Ammon's horn (tissue), 1 donor: ENCODE data around the gene FGFR2.

Source experiments
- DNase-seq: peaks from one replicate; pipeline ENCODE4 v3.0.0-alpha.2; 2016; ENCODE audit warnings: low spot score

Gene FGFR2

DNA sequence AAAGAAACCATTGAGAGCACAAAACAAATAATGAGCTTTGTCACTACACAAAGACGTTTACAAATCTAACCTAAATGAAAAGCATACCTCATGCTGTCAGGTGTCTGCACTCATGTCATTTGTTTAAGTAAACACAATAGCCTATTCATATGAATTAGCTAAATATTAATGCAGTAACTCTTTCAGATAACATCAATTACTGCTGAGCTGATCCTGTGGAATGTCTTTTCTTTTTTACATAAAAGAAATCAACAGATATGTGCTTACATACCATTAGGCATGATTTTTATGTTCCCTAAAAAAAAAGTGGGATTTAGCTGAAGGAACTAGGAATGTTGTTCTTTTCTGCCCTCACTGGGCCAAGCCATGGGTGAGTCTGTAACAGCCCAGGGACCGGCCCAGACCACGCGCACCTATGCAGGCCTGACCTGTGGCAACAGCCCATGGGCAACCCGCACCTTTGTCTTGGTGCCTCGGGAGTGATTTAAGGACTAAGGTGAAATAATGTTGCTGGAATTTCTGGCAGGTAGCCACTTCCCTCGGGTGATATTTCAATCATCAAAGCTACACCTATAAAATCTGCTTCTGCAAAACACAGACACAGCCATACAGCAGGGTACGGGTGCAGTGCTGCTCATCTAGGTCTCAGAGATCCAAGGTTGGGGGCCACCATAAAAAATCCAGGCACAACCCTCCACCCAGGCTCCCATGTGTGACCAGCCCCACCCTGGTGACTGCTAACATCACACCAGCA, 44.6 kb downstream of the FGFR2 start:
- DNase-seq: no peak

DNA sequence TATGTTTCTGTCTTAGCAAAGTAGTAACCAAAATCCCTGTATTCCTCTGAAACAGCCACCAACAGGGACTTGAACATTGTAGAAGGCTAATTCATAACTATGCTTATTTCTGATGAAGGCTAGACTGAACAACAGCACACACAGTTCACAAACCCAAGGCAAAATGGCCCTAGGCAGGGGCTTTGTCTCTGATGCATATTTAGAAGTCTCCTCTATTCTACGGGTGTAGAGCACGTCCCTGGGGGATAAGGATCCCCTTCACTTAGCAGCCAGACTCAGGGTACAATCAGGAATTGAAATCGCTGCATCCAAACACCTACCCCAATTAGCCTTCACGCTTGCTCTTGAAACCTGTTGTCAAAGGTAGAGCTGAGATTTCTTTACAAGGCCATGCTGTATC, 45.5 kb downstream of the FGFR2 start:
- DNase-seq: no peak

DNA sequence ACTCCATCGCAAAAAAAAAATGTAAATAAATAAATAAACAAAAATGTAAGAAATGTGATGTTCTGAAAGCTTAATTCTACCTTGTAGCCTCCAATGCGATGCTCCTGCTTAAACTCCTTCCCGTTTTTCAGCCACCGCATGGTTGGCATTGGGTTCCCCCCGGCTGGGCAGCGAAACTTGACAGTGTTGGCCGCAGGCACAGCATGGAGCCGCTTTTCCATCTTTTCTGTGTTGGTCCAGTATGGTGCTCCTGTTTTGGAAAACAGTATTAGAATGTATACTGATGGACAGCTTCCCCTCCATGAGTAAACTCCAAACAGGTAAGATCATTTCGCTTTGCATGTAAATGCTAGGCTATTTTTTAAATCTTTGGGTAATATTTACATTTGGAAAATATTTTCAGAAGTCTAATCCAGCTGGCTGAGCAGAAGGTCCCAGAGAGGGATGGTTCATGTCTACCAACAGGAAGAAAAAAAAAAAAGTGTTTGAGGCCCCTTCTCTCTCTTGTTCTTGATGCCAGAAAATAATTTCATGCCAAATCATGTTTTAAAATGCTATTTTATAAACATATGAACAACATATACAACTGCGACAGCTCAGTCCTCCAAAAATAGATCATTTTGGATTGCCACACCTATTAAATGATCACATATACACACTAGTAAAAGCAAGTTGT, 46.9 kb downstream of the FGFR2 start:
- no peak for DNase-seq

DNA sequence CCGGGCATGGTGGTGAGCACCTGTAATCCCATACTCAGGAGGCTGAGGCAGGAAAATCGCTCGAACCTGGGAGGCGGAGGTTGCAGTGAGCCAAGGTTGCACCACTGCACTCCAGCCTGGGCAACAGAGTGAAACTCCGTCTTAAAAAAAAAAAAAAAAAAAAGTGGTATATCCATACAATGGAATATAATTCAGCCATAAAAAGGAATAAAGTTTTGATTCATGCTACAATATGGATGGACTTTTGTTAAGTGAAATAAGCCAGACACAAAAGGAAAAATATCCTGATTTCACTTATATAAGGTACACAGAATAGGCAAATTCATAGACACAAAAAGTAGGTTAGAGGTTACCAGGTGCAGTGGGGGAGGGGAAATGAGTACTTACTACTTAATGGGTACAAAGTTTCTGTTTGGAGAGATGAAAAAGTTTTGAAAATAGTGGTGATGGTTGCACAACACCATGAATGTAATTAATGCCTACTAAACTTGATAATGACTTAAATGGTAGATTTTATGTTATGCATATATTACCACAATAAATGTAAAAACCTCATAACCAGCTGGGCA, 53.9 kb downstream of the FGFR2 start:
- no peak for DNase-seq

DNA sequence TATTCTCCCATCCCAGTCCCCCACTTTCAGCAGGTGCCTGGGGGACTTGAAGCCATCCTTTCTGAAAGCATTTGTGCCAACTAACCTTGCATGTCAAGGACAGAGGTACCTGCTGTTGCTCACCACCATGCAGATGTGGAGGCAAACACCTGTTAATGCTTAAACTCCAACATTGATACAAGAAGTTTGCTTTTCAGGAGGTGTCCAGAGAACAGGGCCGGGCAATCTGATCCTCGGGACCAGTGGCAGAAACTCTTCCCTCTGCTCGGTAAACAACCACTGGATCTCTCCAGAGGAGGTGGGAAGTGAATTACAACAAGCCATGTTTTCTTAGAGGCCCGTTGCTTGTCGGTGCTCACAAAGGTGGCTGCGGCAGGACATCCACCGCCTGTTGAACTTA, 54.7 kb downstream of the FGFR2 start:
- no peak for DNase-seq

DNA sequence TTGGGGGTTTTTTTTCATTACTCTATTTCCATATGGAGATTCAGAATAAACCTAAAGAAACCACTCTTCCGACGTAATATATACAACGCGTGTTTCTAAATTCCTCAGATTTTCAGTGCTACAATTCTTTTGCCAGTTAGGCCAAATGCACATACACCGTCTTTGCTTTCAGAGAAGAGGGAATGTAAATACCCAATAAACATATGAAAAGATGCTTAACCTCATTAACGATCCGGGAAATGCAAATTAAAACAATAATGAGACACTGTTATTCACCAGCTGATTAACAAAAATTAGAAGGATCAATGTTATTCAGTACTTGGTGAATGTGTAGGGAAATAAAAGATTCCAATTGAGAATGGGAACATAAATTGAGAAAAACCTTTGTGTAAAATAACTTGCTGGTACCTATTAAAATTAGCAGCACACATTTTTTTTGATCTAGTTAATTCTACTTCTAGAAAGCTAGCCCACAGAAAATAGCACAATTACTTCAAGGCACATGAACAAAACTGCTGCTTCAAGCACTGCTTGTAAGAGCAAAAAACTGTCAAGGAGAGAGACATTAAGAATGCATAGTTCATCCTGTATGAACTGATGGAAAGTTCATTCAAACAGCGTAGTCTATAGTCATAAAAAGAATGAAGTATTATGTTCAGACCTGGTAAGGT, 56.7 kb downstream of the FGFR2 start:
- no peak for DNase-seq

DNA sequence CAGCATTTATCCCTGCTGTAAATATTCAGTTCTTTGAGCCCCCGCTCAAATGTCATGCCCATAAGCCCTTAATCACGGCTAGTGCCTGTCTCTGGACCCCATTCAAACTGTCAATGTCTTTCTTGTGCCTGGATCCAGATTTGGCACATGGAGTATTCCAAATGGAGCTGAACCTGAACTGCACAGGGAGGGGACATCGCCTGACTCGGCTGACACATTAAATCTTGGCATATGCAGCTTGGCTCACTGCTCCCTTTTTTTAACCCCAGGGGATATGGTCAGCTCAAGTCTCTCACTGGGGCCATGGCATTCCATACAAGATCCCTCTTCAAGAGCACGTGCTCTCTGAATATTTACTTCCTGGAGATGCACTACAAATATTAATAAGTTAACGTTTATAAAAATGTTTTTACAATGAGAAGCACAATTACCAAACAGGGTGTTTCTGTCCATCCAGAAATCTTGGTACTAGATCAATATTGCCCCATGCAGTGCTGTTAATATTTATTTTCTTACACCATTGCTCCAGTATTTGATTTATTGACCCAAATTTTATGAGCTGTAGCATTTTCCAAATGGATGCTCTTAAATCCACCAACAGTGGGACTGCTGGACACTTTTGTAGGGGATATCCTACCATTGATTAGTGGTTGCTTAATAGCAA, 57.4 kb downstream of the FGFR2 start:
- DNase-seq: no peak

DNA sequence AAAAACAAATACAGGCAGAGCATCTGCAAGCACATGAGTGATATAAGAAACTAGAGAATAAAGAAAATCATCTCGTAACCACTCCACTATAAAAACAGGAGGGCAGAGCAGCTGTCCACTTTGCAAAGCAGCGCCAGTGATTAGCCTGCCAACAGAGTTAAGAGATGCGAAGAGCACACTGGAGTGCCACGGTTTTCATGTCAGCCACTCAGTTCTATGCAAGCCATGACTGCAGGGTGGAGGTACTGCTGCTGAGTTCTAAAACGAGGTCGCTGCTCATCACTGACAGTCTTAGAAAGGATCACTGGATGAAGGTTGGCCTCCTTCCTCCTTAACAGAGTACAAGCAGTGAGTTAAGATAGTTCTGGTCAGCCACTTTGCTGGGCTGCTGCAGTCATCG, 58.5 kb downstream of the FGFR2 start:
- DNase-seq: peak; percentile 66

DNA sequence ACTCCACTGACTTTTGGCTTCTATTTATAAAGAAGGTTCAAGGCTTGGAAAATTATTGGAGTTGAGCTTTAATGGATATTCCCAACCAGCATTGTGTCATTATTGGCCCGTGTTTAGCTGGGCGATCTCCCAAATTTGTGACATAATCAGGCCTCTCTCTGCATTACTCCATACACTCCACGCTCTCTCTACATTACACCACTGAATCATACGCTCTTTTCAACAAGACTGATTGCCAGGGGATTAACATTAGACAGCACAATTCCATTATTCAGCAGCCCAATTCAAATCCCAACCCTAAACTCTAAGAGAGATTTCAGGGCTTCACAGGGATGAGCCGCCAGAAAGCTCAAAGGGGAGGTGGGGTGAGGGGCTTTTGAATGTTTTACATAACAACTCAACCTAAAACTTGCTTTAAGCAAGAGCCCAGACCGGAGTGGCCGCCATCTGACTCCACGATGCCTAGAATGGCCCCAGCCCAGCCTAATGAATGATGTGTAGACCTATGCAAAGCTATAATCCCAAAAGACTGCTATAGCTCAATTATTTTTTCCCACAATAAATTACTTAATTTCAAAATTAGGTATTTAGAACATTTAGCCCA, 61.8 kb downstream of the FGFR2 start:
- peak; percentile 84 for DNase-seq

DNA sequence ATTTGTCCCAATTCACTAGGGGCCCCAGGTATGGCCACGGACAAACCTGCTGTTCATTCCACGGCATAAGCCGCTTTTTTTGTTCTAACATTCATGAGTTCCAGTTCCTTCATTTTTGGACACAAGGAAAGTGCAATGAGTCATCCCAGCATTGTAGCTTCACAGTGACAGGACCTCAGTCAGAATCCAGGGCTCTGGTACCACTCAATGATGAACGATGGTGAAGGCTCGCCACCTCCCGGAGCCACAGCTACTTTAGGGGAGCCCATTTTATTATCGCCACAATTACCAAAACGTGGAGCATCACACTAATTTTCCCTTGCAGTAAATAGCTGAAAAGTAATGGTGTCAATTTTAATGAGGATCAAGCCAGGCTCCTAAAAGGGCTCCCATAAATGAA, 62.9 kb downstream of the FGFR2 start:
- no peak for DNase-seq

DNA sequence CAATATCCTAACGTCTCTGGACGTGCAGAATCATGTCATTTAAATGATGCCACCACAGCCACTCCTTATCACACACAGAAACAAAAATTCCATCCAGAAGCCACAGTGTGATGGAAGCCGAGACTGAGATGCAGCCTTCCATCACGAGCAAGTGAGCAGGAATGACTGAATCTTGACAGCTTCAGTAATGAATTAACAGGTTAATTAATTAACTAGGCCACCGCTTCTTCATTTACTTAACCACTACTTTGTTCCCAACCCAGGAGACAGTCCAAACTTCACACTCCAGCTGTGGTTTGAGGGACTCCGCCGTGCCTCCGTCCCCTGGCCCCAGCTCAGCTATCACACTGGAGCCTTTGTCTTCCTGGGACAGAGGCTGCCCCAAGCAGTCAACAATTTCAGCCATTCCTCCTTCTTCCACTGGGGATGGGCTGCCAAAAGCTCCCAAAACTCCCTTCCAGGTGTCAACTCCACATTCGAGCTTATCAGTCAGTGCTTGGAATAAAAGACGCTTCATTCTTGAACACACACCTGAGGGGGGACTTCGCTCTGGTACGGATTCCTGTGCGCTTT, 65.9 kb downstream of the FGFR2 start:
- peak; percentile 84 for DNase-seq

DNA sequence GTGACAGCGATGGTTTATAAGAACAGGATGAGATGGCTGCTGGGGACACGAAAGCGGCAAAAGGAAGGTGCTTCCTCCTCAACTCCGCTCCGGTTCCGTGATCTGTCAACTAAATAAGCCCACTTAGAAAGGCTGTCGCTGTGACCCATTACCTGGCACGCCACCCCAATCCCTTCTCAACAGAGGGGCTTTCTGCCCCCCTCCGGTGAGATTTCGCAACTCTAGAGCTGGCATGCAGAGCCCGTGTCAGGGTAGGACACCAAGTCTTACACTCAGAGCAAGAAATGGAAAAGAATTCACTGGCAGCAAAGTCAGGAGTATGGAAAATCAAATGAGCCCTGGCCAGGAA, 66.4 kb downstream of the FGFR2 start:
- no peak for DNase-seq

DNA sequence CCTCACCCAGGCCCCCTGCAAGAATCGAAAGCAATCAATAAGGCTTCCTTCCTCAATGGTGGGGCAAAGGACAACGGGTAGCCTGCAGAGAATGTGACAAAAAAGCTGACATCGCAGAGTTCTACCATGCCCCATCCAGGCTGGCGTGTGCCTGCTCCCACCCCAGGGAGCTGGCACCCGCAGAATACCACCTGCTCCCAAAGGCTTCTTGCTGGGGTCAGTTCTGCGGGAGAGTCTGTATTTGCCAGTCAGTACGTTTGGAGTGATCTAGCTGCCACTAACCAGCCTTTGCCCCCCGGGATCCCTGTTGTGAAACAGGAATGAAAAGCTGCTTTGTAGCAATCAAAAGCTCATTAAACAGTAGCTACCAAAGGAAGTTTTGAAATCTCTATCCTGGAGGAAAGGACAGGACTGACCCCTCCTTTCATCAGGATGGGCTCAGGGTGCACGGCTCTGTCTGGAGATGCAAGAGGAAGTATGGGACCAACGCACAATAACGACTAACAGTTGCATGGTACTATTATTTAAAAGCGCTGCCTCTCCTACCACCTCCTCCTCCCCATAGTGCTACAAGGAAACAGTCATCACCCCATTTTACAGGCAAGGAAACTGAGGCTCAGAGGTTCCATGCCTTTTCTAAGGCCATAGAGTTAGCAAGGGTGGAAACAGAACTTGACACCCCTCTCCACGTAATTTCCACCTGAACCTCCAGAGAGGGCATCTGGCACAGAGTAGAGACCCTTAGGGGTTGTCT, 67.0 kb downstream of the FGFR2 start:
- no peak for DNase-seq

DNA sequence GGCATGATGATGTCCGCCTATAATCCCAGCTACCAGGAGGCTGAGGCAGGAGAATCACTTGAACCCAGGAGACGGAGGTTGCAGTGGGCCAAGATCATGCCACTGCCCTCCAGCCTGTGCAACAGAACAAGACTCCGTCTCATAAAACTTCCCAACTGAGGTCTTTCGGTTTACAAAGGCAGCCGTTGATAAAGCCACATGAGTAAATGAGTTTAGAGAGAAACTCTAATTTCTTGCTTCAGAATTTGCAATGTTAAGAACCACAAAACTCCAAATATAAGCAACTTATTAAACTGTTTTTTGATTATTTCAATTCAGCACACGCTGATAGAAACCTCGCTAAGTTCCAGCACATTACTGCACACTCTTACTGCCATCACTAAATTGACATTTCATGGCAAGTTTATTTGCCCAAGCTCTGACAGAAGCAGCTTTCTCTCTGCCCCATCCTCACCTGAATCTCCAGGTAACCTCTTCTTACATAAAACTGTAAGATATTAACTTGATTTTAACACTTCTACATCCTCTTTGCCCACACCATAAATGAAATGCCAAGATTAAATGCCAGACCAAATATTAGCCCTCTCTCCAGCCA, 67.7 kb downstream of the FGFR2 start:
- DNase-seq: no peak

DNA sequence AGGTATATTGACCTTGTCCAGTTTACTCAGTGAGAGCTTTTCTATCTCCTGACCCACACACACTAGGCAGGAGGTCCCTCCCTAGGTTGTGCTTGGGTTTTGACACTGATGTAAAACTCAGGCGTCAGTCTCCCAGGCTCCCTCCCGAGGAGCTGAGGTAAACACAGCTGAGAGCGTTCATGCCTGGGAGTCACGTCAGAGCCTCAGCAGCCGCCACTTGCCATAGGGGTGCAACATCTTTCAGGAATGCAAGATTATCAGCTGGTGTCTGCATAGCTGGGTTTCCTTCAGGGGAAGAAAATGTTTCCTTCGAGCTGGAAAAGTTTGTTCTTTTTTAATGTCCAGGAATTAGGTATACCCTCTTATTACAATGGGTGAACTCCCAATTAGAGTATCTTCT, 70.6 kb downstream of the FGFR2 start:
- DNase-seq: no peak

DNA sequence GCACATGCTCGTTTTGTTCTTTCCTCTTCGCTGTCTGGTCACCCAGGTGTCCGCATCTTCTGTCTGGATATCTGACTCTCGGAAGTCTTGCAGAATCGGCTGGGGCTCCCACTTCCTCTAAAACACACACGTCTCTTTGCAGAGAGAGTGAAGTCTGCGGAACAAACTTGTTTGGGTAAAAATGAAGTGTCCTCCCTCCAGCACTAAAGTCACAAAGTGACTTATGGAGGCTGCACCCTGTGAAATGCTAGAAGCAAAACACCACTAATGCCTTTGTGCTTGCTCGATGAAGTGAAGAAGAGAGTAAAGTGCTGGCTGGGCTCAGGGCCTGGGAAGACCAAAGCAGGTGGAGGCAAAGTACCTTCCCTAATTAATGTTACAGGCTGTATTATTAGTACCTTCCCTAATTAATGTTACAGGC, 71.4 kb downstream of the FGFR2 start:
- no peak for DNase-seq

DNA sequence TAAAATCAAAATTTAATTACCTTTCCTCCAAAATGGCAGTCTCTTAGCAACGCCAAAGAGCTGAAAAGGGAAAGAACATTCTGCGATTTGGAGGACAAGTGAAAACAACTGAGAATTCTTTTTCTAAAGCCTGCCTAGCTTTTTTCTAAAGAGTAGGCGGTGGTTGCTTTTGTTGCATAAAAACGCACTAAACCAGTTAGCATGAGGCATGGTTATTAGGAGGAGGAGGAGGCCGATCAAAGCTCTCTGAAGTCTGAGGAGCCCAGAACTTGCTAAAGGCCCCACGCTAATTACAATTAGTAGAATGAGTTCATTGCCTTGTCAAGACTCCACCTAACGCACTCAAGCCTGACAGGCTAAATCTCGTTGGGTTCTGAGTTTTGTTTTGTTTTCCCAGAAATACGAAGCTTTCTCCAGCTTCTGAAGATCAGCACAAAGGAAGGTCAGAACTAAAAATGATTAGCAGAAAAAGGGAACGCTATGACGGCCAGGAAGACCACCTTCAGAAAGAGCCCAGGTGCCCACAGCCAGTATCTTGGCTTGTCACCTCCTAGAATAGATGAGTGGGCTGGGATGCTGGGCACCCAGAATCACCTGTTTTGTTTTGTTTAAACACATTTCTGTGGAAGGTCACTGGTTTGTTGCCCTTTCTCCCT, 72.0 kb downstream of the FGFR2 start:
- no peak for DNase-seq

DNA sequence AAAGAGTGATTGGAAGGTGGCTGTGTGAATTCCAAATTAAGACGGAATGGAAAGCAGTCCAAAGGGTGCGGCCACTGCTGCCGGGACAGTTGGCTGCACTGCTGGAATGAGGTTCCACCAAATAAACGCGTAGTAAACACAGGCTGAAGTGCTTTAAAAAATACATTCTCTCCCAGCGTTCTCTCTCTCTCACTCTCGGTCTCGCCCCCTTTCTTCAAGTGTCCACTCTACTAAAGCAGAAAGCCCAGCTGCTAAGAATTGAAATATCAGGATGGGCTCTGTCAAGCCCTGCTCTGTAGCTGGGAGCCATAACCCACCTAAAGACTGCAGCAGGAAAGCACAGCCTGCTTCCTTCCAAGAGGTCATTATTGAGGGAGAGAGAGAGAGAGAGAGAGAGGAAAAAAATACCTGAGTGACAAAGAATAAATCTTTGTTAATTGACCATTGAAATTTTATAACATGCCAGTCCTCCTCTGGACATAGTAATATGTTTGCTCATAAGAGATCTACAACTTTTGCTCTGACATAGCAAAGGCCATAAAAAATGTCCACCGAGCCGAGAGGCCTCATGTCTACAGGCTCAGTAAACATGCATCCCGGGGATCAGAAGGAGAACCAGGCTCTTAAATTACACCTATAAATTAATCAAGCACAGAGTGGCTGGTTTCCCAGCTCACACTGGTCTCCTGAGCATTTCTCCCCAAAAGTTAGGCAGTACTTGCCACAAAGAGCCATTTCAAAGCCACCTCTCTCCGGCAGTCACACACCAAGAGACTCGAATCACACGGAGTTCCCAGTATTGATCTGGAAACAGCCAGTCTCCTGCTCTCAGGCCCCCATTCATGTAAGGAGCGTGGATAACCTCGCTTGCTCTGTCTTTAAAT, 72.8 kb downstream of the FGFR2 start:
- no peak for DNase-seq
